ENCODE results near the gene LRRIQ1.
A peak's percentile ranks its signal among the peaks of the same experiment; 100 is the strongest.

The LRRIQ1 gene

GRCh38 chr12:85076688-85077430 lies 40.7 kb downstream of the LRRIQ1 start:
- no peak overlapping the region for H3K4me3 ChIP-seq (ENCODE audit: low read depth, low read length)
- peak; percentile 17 for DNase-seq (ENCODE audit: low read depth)
- TF ChIP-seq CTCF (IDR thresholded peaks at IDR 0.05; ENCODE audit: insufficient read depth, low read depth, low read length, missing control alignments): peak; percentile 27

GRCh38 chr12:85085066-85085465 lies 48.9 kb downstream of the LRRIQ1 start:
- DNase-seq (ENCODE audit: low read depth): no peak
- TF ChIP-seq CTCF (IDR thresholded peaks at IDR 0.05; ENCODE audit: insufficient read depth, low read depth, low read length, missing control alignments): no peak
- H3K4me3 ChIP-seq (ENCODE audit: low read depth, low read length): no peak overlapping the region

GRCh38 chr12:85089792-85090191 lies 53.6 kb downstream of the LRRIQ1 start:
- DNase-seq (ENCODE audit: low read depth): no peak
- H3K4me3 ChIP-seq (ENCODE audit: low read depth, low read length): no peak overlapping the region
- no peak for TF ChIP-seq CTCF (IDR thresholded peaks at IDR 0.05; ENCODE audit: insufficient read depth, low read depth, low read length, missing control alignments)

- no peak overlapping the region for H3K4me3 ChIP-seq (ENCODE audit: low read depth, low read length)
- TF ChIP-seq CTCF (IDR thresholded peaks at IDR 0.05; ENCODE audit: insufficient read depth, low read depth, low read length, missing control alignments): no peak
- no peak for DNase-seq (ENCODE audit: low read depth)
Observed at GRCh38 chr12:85092814-85093370, 56.7 kb downstream of the LRRIQ1 start.

GRCh38 chr12:85095501-85095900 lies 59.4 kb downstream of the LRRIQ1 start:
- no peak for DNase-seq (ENCODE audit: low read depth)
- H3K4me3 ChIP-seq (ENCODE audit: low read depth, low read length): no peak overlapping the region
- no peak for TF ChIP-seq CTCF (IDR thresholded peaks at IDR 0.05; ENCODE audit: insufficient read depth, low read depth, low read length, missing control alignments)

GRCh38 chr12:85130646-85131045 lies 94.5 kb downstream of the LRRIQ1 start:
- H3K4me3 ChIP-seq (ENCODE audit: low read depth, low read length): no peak overlapping the region
- DNase-seq (ENCODE audit: low read depth): no peak

More at GRCh38 chr12:85130646-85131045, 94.5 kb downstream of the LRRIQ1 start:
- no peak for TF ChIP-seq CTCF (IDR thresholded peaks at IDR 0.05; ENCODE audit: insufficient read depth, low read depth, low read length, missing control alignments)

All from GM12865 (cell line).